BJ (cell line): Measurements from ENCODE around the gene LYSMD3. TPM values are rescaled to one million over a fixed set of nuclear protein-coding genes. Genes with fewer than 3 reads are reported as not detected.
"Not testable (repeated sequence)": the region's sequence is repeated elsewhere in the genome, so short reads cannot be mapped to it uniquely, and the experiment has no call there.

Experiments
- CTCF ChIA-PET: fragments of 350-600 bp; formaldehyde crosslinking; extraction: SDS; loops from one replicate; lab custom pipeline; 2021; ENCODE audit warnings: antibody characterized with exemption, inconsistent platforms; lab: Yijun Ruan, JAX
- POLR2A ChIA-PET: fragments of 300-600 bp; sonication (Branson Sonifier 250); formaldehyde crosslinking; extraction: SDS; loops from one replicate; lab custom pipeline; 2021; ENCODE audit warnings: antibody characterized with exemption; lab: Charles Lee
- DNase-seq: peaks from one replicate; pipeline ENCODE4 v3.0.0-alpha.2; 2011; ENCODE audit warnings: low read depth
- H3K27me3 ChIP-seq: 2 replicates; pipeline ENCODE4 v1.6.0; 2011; ENCODE audit warnings: low read length; ENCODE audit not compliant: control insufficient read depth, insufficient read depth
- H3K36me3 ChIP-seq: 2 replicates; pipeline ENCODE4 v1.5.1; 2011; ENCODE audit warnings: low read length; ENCODE audit not compliant: control insufficient read depth, insufficient read depth
- H3K4me3 ChIP-seq: 2 replicates; pipeline ENCODE4 v1.5.1; 2011; ENCODE audit warnings: low read depth, mild to moderate bottlenecking, control low read depth, low read length
- polyA minus RNA-seq: library from RNA; depleted of rRNA, polyadenylated mRNA; stranded (reverse); fragments of >200 nt; gene quantifications from 2 replicates; pipeline ENCODE4 v1.2.3, GENCODE V29; 2011; rRNA and poly(A)+ RNA removed
- polyA plus RNA-seq: library from polyadenylated mRNA; depleted of rRNA; stranded (reverse); fragments of >200 nt; gene quantifications from 2 replicates; pipeline ENCODE4 v1.2.3, GENCODE V29; 2011; rRNA removed
- TF ChIP-seq, protein P1 (sequence below): IDR thresholded peaks from 2 replicates; pipeline ENCODE4 v1.5.1; 2011; ENCODE audit warnings: low read depth, mild to moderate bottlenecking, control low read depth, inconsistent platforms, low read length, moderate library complexity; ENCODE audit not compliant: insufficient read depth

Gene LYSMD3
- polyA plus RNA-seq (5.5 and 13.2 TPM in 2 replicates), polyA minus RNA-seq (6.1 and 6.6 TPM in 2 replicates)

GRCh38 chr5:90529194-90529938 lies at the start of gene LYSMD3:
Gene LYSMD3, minus strand, starts transcription at chr5:90529584. Its CDS starts 4,295 bp downstream, at chr5:90525289.
- POLR2A ChIA-PET, result no interaction called here
- peak; percentile 74 for DNase-seq
- H3K4me3 ChIP-seq, result peak within 1 kb of the TSS; percentile 93
- H3K36me3 ChIP-seq, result no peaks in the 10 kb centered on the region
- peaks cover 6% of the 10 kb centered on the region for H3K27me3 ChIP-seq
- TF ChIP-seq, protein P1, sequence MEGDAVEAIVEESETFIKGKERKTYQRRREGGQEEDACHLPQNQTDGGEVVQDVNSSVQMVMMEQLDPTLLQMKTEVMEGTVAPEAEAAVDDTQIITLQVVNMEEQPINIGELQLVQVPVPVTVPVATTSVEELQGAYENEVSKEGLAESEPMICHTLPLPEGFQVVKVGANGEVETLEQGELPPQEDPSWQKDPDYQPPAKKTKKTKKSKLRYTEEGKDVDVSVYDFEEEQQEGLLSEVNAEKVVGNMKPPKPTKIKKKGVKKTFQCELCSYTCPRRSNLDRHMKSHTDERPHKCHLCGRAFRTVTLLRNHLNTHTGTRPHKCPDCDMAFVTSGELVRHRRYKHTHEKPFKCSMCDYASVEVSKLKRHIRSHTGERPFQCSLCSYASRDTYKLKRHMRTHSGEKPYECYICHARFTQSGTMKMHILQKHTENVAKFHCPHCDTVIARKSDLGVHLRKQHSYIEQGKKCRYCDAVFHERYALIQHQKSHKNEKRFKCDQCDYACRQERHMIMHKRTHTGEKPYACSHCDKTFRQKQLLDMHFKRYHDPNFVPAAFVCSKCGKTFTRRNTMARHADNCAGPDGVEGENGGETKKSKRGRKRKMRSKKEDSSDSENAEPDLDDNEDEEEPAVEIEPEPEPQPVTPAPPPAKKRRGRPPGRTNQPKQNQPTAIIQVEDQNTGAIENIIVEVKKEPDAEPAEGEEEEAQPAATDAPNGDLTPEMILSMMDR, result no peak
- CTCF ChIA-PET, result interaction anchor here (1.0 to 1.9 kb wide), 10 partner anchors 16 to 103 kb away, joined by 3 to 44 read pairs (median 3); no protein-coding TSS in a partner anchor

GRCh38 chr5:90576566-90576965 lies 47.2 kb upstream of the LYSMD3 start:
- POLR2A ChIA-PET, CTCF ChIA-PET: not testable (repeated sequence)

GRCh38 chr5:90575712-90576111 lies 46.3 kb upstream of the LYSMD3 start:
- H3K4me3 ChIP-seq, result no peak overlapping the region
- H3K36me3 ChIP-seq, result no peaks in the 10 kb centered on the region
- CTCF ChIA-PET, result no interaction called here
- POLR2A ChIA-PET, result no interaction called here
- DNase-seq, result no peak
- H3K27me3 ChIP-seq, result no peaks in the 10 kb centered on the region
- TF ChIP-seq, protein P1, result no peak

More at GRCh38 chr5:90576566-90576965, 47.2 kb upstream of the LYSMD3 start:
- not testable (repeated sequence) for DNase-seq, H3K27me3 ChIP-seq, H3K4me3 ChIP-seq, H3K36me3 ChIP-seq

DNA sequence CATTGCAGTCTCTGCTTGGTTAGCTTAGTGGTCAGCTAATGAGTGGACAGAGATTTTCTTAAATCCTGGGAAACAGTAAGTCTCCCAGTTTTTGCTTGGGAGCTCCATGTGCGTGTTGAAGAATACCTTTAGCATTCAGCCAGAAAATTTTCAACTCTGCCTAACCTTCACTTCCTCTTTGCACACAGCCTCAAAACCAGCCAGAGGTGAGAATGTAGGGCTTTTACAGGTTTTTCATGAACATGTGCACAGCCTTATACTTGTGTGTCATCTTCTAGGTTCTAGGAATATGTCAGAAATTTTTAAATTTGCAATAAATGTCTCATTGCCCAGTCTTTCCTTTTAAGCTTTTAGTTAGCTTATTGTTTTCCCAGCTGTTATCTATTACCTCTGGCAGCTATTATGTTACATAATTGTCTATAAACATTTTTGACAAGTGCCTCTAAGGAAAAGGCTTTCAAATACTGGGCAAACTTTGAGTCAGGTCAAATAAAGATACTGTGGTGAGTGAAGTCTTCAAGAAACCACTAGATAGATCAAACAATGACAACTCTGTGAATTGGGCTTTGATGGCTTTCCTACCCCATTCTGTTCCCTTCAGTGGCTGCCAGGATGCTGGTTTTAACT lies 41.9 kb upstream of the LYSMD3 start:
- no peaks in the 10 kb centered on the region for H3K27me3 ChIP-seq
- peak; percentile 1 for DNase-seq
- no peak overlapping the region for H3K4me3 ChIP-seq
- POLR2A ChIA-PET, result no interaction called here
- TF ChIP-seq, protein P1, result no peak
- no peaks in the 10 kb centered on the region for H3K36me3 ChIP-seq
- CTCF ChIA-PET, result interaction anchor here (0.6 kb wide), 1 partner anchor 401 kb away, joined by 3 read pairs; no protein-coding TSS in a partner anchor

GRCh38 chr5:90570034-90570433 lies 40.6 kb upstream of the LYSMD3 start:
- TF ChIP-seq, protein P1, result no peak
- POLR2A ChIA-PET, result no interaction called here
- no peaks in the 10 kb centered on the region for H3K27me3 ChIP-seq
- no peak overlapping the region for H3K4me3 ChIP-seq
- DNase-seq, result no peak
- CTCF ChIA-PET, result no interaction called here
- H3K36me3 ChIP-seq, result no peaks in the 10 kb centered on the region
